Inflammatory macrophage treated with lipopolysaccharide for 1 hour (primary cell): Measurements from ENCODE around the gene GRAP2.

Experiments
- DNase-seq, 2 donors: peaks; one replicate each; pipeline ENCODE4 v3.0.0-alpha.2; 2020 to 2022

GRAP2 gene

GRCh38 chr22:39926753-39927152 lies 25.9 kb downstream of the GRAP2 start:
- DNase-seq, result no peak

GRCh38 chr22:39927544-39927943 lies 26.7 kb downstream of the GRAP2 start:
- no peak for DNase-seq

GRCh38 chr22:39928536-39929520 lies 27.9 kb downstream of the GRAP2 start:
- DNase-seq, result peak; percentile 24 to 28

GRCh38 chr22:39931251-39931650 lies 30.4 kb downstream of the GRAP2 start:
- no peak for DNase-seq

GRCh38 chr22:39932166-39932565 lies 31.3 kb downstream of the GRAP2 start:
- DNase-seq, result no peak

GRCh38 chr22:39932918-39933649 lies 32.2 kb downstream of the GRAP2 start:
- DNase-seq, result peak in 1 of 2 donors; percentile 48

GRCh38 chr22:39933741-39934140 lies 32.9 kb downstream of the GRAP2 start:
- DNase-seq, result no peak

GRCh38 chr22:39935116-39935515 lies 34.2 kb downstream of the GRAP2 start:
- no peak for DNase-seq

- no peak for DNase-seq
These were observed 34.7 kb downstream of the GRAP2 start for GRCh38 chr22:39935612-39936011.

GRCh38 chr22:39936523-39937145 lies 35.8 kb downstream of the GRAP2 start:
- no peak for DNase-seq

- DNase-seq, result no peak
These were observed 37.0 kb downstream of the GRAP2 start for GRCh38 chr22:39937906-39938305.

GRCh38 chr22:39938509-39939111 lies 37.7 kb downstream of the GRAP2 start:
- DNase-seq, result no peak

- no peak for DNase-seq
These were observed 38.9 kb downstream of the GRAP2 start for GRCh38 chr22:39939830-39940229.

- DNase-seq, result no peak
These were observed 39.9 kb downstream of the GRAP2 start for GRCh38 chr22:39940757-39941305.

GRCh38 chr22:39941601-39942000 lies 40.7 kb downstream of the GRAP2 start:
- DNase-seq, result no peak

- DNase-seq, result peak in 1 of 2 donors; percentile 15
These were observed 41.8 kb downstream of the GRAP2 start for GRCh38 chr22:39942439-39943230.

GRCh38 chr22:39943337-39943736 lies 42.5 kb downstream of the GRAP2 start:
- no peak for DNase-seq

GRCh38 chr22:39943953-39944872 lies 43.3 kb downstream of the GRAP2 start:
- no peak for DNase-seq

- no peak for DNase-seq
These were observed 45.2 kb downstream of the GRAP2 start for GRCh38 chr22:39946126-39946502.

- DNase-seq, result peak in 1 of 2 donors; percentile 37
These were observed 45.8 kb downstream of the GRAP2 start for GRCh38 chr22:39946503-39947219.
